ES-I3 (cell line): ENCODE measurements around the gene CD84.
"Not testable (repeated sequence)": the region's sequence is repeated elsewhere in the genome, so short reads cannot be mapped to it uniquely, and the experiment has no call there.

ENCODE experiments used
- H3K36me3 ChIP-seq: 2 replicates; pipeline ENCODE4 v1.6.1; 2013; ENCODE audit warnings: mild to moderate bottlenecking, low read length, control low read depth, moderate library complexity; ENCODE audit not compliant: insufficient read depth
- H3K4me1 ChIP-seq: 2 replicates; pipeline ENCODE4 v1.6.1; 2013; ENCODE audit warnings: mild to moderate bottlenecking, control low read depth, low read length; ENCODE audit not compliant: insufficient read depth
- H3K9ac ChIP-seq: 2 replicates; pipeline ENCODE4 v1.6.1; 2013; ENCODE audit warnings: low read depth, mild to moderate bottlenecking, low read length, moderate library complexity
- H3K9me3 ChIP-seq: 2 replicates; pipeline ENCODE4 v1.6.1; 2013; ENCODE audit warnings: mild to moderate bottlenecking, low read length, moderate library complexity; ENCODE audit not compliant: control insufficient read depth, insufficient read depth

Gene CD84

GRCh38 chr1:160579216-160579701 lies at the start of gene CD84:
Gene CD84, minus strand, starts transcription at chr1:160579496. Its CDS starts 59 bp downstream, at chr1:160579437.
- no peak within 1 kb of the TSS for H3K9ac ChIP-seq
- no peaks in the 10 kb centered on the region for H3K36me3 ChIP-seq
- H3K9me3 ChIP-seq = no peaks in the 10 kb centered on the region
- no peaks in the 10 kb centered on the region for H3K4me1 ChIP-seq

- H3K9me3 ChIP-seq = no peaks in the 10 kb centered on the region
- H3K4me1 ChIP-seq = no peaks in the 10 kb centered on the region; the same call in 1 of the 2 replicates
- H3K9ac ChIP-seq = no peak overlapping the region
- no peaks in the 10 kb centered on the region for H3K36me3 ChIP-seq
These were observed 49.5 kb upstream of the CD84 start for GRCh38 chr1:160628799-160629263.

GRCh38 chr1:160627677-160628289 lies 48.5 kb upstream of the CD84 start:
- not testable (repeated sequence) for H3K36me3 ChIP-seq, H3K9me3 ChIP-seq, H3K9ac ChIP-seq, H3K4me1 ChIP-seq

GRCh38 chr1:160626509-160627342 lies 47.4 kb upstream of the CD84 start:
- H3K4me1 ChIP-seq = no peaks in the 10 kb centered on the region; the same call in 1 of the 2 replicates
- no peaks in the 10 kb centered on the region for H3K9me3 ChIP-seq
- H3K9ac ChIP-seq = no peak overlapping the region
- H3K36me3 ChIP-seq = no peaks in the 10 kb centered on the region

GRCh38 chr1:160625725-160626498 lies 46.6 kb upstream of the CD84 start:
- Histone ChIP-seq H3K36me3 (no peaks in the 10 kb centered on the region), H3K4me1 (no peaks in the 10 kb centered on the region; the same call in 1 of the 2 replicates), H3K9ac (no peak overlapping the region), H3K9me3 (no peaks in the 10 kb centered on the region)

- no peaks in the 10 kb centered on the region; the same call in 1 of the 2 replicates for H3K4me1 ChIP-seq
- H3K36me3 ChIP-seq = no peaks in the 10 kb centered on the region
- no peak overlapping the region for H3K9ac ChIP-seq
- no peaks in the 10 kb centered on the region for H3K9me3 ChIP-seq
These were observed 46.0 kb upstream of the CD84 start for GRCh38 chr1:160625321-160625720.

- H3K4me1 ChIP-seq = no peaks in the 10 kb centered on the region
- H3K9me3 ChIP-seq = no peaks in the 10 kb centered on the region
- no peaks in the 10 kb centered on the region for H3K36me3 ChIP-seq
- H3K9ac ChIP-seq = no peak overlapping the region
These were observed 45.2 kb upstream of the CD84 start for GRCh38 chr1:160624464-160624863.

GRCh38 chr1:160623862-160624261 lies 44.6 kb upstream of the CD84 start:
- no peaks in the 10 kb centered on the region for H3K36me3 ChIP-seq
- H3K9ac ChIP-seq = no peak overlapping the region
- no peaks in the 10 kb centered on the region for H3K9me3 ChIP-seq
- no peaks in the 10 kb centered on the region for H3K4me1 ChIP-seq

GRCh38 chr1:160623227-160623633 lies 43.9 kb upstream of the CD84 start:
- no peaks in the 10 kb centered on the region for H3K4me1 ChIP-seq
- H3K9ac ChIP-seq = no peak overlapping the region
- H3K36me3 ChIP-seq = no peaks in the 10 kb centered on the region
- H3K9me3 ChIP-seq = no peaks in the 10 kb centered on the region

GRCh38 chr1:160622501-160623226 lies 43.4 kb upstream of the CD84 start:
- Histone ChIP-seq H3K9ac (no peak overlapping the region), H3K9me3 (no peaks in the 10 kb centered on the region), H3K4me1 (no peaks in the 10 kb centered on the region), H3K36me3 (no peaks in the 10 kb centered on the region)

- no peaks in the 10 kb centered on the region for H3K4me1 ChIP-seq
- H3K36me3 ChIP-seq = no peaks in the 10 kb centered on the region
- no peak overlapping the region for H3K9ac ChIP-seq
- H3K9me3 ChIP-seq = no peaks in the 10 kb centered on the region
These were observed 42.5 kb upstream of the CD84 start for GRCh38 chr1:160621633-160622413.

GRCh38 chr1:160620942-160621632 lies 41.8 kb upstream of the CD84 start:
- Histone ChIP-seq H3K36me3 (no peaks in the 10 kb centered on the region), H3K9ac (no peak overlapping the region), H3K4me1 (no peaks in the 10 kb centered on the region), H3K9me3 (no peaks in the 10 kb centered on the region)

GRCh38 chr1:160619742-160620277 lies 40.5 kb upstream of the CD84 start:
- Histone ChIP-seq H3K9me3 (no peaks in the 10 kb centered on the region), H3K9ac (no peak overlapping the region), H3K36me3 (no peaks in the 10 kb centered on the region), H3K4me1 (no peaks in the 10 kb centered on the region)
